M059J (cell line): ENCODE data around the gene CTNNA3. TPM values are rescaled to one million over a fixed set of nuclear protein-coding genes. Genes with fewer than 3 reads are reported as not detected.

Experiments used
- DNase-seq: peaks from one replicate; pipeline ENCODE4 v3.0.0-alpha.2; 2012; ENCODE audit warnings: low read depth
- total RNA-seq: library from RNA; depleted of rRNA; stranded (reverse); fragments of >200 nt; shearing (Covaris generic); gene quantifications from 2 replicates; pipeline ENCODE4 v1.2.3, GENCODE V29; 2014; rRNA removed

CTNNA3 gene
- total RNA-seq, 1 experiment from 2014 or later, result 0.02 TPM

- no peak for DNase-seq
These were observed 1755.0 kb downstream of the CTNNA3 start for GRCh38 chr10:65940816-65941662.

GRCh38 chr10:65940105-65940504 lies 1755.9 kb downstream of the CTNNA3 start:
- DNase-seq, result no peak

GRCh38 chr10:65931291-65932070 lies 1764.5 kb downstream of the CTNNA3 start:
- no peak for DNase-seq

- DNase-seq, result no peak
These were observed 1784.7 kb downstream of the CTNNA3 start for GRCh38 chr10:65911151-65911835.

GRCh38 chr10:65910209-65910608 lies 1785.8 kb downstream of the CTNNA3 start:
- DNase-seq, result no peak

- no peak for DNase-seq
These were observed 1788.7 kb downstream of the CTNNA3 start for GRCh38 chr10:65907199-65907712.

- DNase-seq, result no peak
These were observed 1792.4 kb downstream of the CTNNA3 start for GRCh38 chr10:65903620-65904019.

GRCh38 chr10:65900271-65900670 lies 1795.7 kb downstream of the CTNNA3 start:
- no peak for DNase-seq

GRCh38 chr10:65898055-65898454 lies 1797.9 kb downstream of the CTNNA3 start:
- no peak for DNase-seq

- DNase-seq, result no peak
These were observed 1801.0 kb downstream of the CTNNA3 start for GRCh38 chr10:65894961-65895360.

GRCh38 chr10:65894379-65894778 lies 1801.6 kb downstream of the CTNNA3 start:
- DNase-seq, result no peak

- no peak for DNase-seq
These were observed 1802.3 kb downstream of the CTNNA3 start for GRCh38 chr10:65893676-65894075.

- no peak for DNase-seq
These were observed 1803.7 kb downstream of the CTNNA3 start for GRCh38 chr10:65892284-65892683.

- DNase-seq, result no peak
These were observed 1804.7 kb downstream of the CTNNA3 start for GRCh38 chr10:65891073-65891981.

- DNase-seq, result no peak
These were observed 1831.5 kb downstream of the CTNNA3 start for GRCh38 chr10:65864529-65864928.

GRCh38 chr10:65864036-65864435 lies 1832.0 kb downstream of the CTNNA3 start:
- DNase-seq, result no peak

Other genes starting within 250 kb of the CTNNA3 start
- 2.4 and 3.4 TPM in 2 replicates for gene DNAJC12, start 142.0 kb upstream of the CTNNA3 start, total RNA-seq
- gene SIRT1, start 188.5 kb upstream of the CTNNA3 start, total RNA-seq, result 8.1 and 15.2 TPM in 2 replicates